Measurements from ENCODE around the gene NYAP1.

NYAP1 gene

DNA sequence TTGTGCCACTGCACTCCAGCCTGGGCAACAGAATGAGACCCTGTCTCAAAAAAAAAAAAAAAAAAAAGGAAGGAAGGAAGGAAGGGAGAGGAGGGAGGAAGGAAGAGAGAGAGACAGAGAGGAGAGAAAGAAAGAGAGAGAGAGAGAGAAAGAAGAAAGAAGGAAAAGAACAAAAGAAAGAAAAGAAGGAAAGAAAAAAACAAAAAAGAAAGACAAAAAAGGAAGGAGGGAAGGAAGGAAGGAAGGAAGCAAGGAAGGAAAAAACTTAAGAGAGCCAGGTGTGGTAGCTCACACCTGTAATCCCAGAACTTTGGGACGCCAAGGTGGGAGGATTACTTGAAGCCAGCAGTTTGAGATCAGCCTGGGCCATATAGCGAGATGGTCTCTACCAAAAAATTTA, 18.9 kb upstream of the NYAP1 start:
- H3K4me3 ChIP-seq (ENCODE audit: low read depth, low read length) = no peak overlapping the region
- peaks cover 4% of the 10 kb centered on the region; the same call in 1 of the 2 replicates for H3K4me1 ChIP-seq (ENCODE audit: control insufficient read depth, insufficient read depth, low read length)
- no peaks in the 10 kb centered on the region for H3K9me3 ChIP-seq (ENCODE audit: control insufficient read depth, insufficient read depth, low read depth, low read length)
- no peaks in the 10 kb centered on the region for H3K27me3 ChIP-seq (ENCODE audit: control insufficient read depth, insufficient read depth, low read length)
- no peaks in the 10 kb centered on the region for H3K36me3 ChIP-seq (ENCODE audit: control insufficient read depth, insufficient read depth, low read length)
- no peak overlapping the region for H3K27ac ChIP-seq (ENCODE audit: low read depth, low read length)
- H3K9ac ChIP-seq (ENCODE audit: low read length) = no peak overlapping the region

DNA sequence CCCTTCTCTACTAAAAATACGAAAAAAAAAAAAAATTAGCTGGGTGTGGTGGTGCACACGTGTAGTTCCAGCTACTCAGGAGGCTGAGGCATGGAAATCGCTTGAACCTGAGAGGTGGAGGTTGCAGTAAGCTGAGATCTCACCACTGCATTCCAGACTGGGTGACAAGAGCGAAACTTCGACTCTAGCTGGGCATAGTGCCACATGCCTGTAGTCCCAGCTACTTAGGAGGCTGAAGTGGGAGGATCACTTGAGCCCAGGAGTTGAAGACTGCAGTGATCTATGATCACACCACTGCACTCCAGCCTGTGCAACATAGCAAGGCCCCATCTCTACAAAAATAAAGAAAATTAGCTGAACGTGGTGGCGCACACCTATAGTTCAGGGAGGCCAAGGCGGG, 18.4 kb upstream of the NYAP1 start:
- Histone ChIP-seq H3K27ac (ENCODE audit: low read depth, low read length) (no peak overlapping the region), H3K9me3 (ENCODE audit: control insufficient read depth, insufficient read depth, low read depth, low read length) (no peaks in the 10 kb centered on the region), H3K27me3 (ENCODE audit: control insufficient read depth, insufficient read depth, low read length) (no peaks in the 10 kb centered on the region), H3K4me1 (ENCODE audit: control insufficient read depth, insufficient read depth, low read length) (peaks cover 4% of the 10 kb centered on the region; the same call in 1 of the 2 replicates), H3K9ac (ENCODE audit: low read length) (no peak overlapping the region), H3K4me3 (ENCODE audit: low read depth, low read length) (no peak overlapping the region), H3K36me3 (ENCODE audit: control insufficient read depth, insufficient read depth, low read length) (no peaks in the 10 kb centered on the region)

GRCh38 chr7:100465702-100466311, 17.9 kb upstream of the NYAP1 start:
- H3K9ac ChIP-seq (ENCODE audit: low read length) = no peak overlapping the region

DNA sequence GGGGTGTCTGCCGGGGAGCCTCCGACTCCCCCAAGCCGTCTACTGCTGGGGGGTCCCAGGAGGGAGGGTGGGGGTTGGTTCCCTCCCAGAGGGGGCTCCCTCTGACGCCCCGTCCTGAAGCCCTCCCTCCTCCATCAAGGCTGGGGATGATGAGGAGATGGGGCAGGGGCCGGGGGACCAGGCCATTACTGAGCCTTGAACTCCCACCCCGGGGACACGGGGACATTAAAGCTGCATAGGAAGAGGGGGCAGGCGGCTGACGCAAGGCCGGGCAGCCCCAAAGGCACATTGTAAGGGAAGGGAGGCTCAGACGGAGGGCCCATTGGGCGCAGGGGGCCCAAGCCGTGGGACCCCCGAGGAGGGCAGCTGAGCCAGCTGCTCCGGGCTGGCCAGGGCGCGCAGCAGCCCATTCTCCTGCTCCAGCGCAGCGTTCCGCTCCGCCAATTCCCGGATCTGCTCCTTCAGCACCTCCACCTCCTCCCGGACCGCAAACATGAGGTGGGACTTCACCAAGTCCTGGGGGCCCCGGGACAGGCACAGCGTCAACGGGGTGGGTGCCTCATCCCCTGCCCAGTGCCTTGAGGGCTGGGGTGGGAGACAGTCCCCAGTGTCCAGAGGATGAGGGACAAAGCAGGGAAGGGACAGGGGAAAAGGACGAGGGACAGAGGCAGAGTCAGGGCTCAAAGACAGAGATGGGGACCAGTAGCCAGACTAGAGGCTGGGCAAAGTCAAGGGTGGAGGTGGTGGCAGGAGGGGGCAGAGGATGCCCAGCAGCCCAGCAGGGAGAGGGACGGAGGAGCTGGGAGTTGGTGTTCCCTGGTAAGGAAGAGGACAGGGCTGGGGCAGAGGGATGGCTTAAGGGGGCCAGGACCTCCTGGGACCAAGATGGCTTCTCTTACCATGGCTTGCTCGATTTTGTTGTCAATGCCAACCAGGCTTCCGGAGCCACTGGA, 16.8 kb upstream of the NYAP1 start:
- Histone ChIP-seq H3K27me3 (ENCODE audit: control insufficient read depth, insufficient read depth, low read length) (no peaks in the 10 kb centered on the region), H3K9me3 (ENCODE audit: control insufficient read depth, insufficient read depth, low read depth, low read length) (no peaks in the 10 kb centered on the region), H3K36me3 (ENCODE audit: control insufficient read depth, insufficient read depth, low read length) (no peaks in the 10 kb centered on the region), H3K4me1 (ENCODE audit: control insufficient read depth, insufficient read depth, low read length) (peaks cover 7% of the 10 kb centered on the region; the same call in 1 of the 2 replicates), H3K27ac (ENCODE audit: low read depth, low read length) (no peak overlapping the region), H3K4me3 (ENCODE audit: low read depth, low read length) (no peak overlapping the region), H3K9ac (ENCODE audit: low read length) (no peak overlapping the region)

More at GRCh38 chr7:100465702-100466311, 17.9 kb upstream of the NYAP1 start:
- Histone ChIP-seq H3K9me3 (ENCODE audit: control insufficient read depth, insufficient read depth, low read depth, low read length) (no peaks in the 10 kb centered on the region), H3K36me3 (ENCODE audit: control insufficient read depth, insufficient read depth, low read length) (no peaks in the 10 kb centered on the region), H3K4me3 (ENCODE audit: low read depth, low read length) (no peak overlapping the region), H3K27me3 (ENCODE audit: control insufficient read depth, insufficient read depth, low read length) (no peaks in the 10 kb centered on the region), H3K27ac (ENCODE audit: low read depth, low read length) (no peak overlapping the region), H3K4me1 (ENCODE audit: control insufficient read depth, insufficient read depth, low read length) (peaks cover 4% of the 10 kb centered on the region; the same call in 1 of the 2 replicates)

GRCh38 chr7:100467638-100468373, 15.9 kb upstream of the NYAP1 start:
- H3K27ac ChIP-seq (ENCODE audit: low read depth, low read length) = no peak overlapping the region
- H3K27me3 ChIP-seq (ENCODE audit: control insufficient read depth, insufficient read depth, low read length) = no peaks in the 10 kb centered on the region
- no peak overlapping the region for H3K9ac ChIP-seq (ENCODE audit: low read length)
- H3K4me1 ChIP-seq (ENCODE audit: control insufficient read depth, insufficient read depth, low read length) = peaks cover 12% of the 10 kb centered on the region; the same call in 1 of the 2 replicates
- H3K9me3 ChIP-seq (ENCODE audit: control insufficient read depth, insufficient read depth, low read depth, low read length) = no peaks in the 10 kb centered on the region
- H3K36me3 ChIP-seq (ENCODE audit: control insufficient read depth, insufficient read depth, low read length) = no peaks in the 10 kb centered on the region
- no peak overlapping the region for H3K4me3 ChIP-seq (ENCODE audit: low read depth, low read length)

DNA sequence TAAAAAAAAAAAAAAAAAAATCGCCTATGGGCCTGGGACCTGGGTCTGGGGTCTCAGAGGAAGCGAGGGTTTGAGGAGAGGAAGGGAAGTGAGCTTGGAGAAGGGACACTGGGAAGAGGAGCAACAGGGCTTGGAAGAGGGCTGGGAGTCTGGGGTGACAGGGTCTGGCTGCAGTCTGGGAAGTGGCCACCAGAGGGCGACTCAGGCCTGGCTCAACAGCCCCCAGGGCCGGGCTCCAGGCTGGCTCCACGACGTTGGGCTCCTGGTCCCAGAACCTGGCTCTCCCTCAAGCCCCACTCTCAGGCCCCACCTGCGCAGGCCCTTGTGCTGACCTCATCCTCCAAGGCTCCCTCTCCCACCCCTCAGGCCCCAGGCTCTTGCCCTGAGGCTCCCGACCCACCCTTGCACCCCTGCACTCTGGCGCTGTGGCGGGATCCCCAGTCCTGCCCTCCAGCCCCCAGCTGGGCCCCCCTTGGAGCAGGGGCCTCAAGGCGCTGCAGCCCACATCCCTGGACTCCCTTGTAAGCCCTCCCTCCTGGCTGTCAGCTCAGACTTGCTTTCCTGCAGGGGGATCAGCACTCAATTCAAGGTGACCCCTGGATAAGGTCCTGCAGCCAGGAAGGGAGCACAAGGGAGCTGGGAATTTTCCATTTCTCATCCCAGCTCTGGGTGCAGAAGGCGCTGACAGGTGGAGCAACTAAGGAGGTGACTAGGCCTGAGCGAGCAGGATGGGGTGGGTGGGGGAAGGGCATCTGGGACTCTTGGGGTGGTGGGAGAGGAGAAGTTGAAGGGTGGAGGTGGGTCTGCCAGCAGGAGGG, 14.3 kb upstream of the NYAP1 start:
- Histone ChIP-seq H3K27ac (ENCODE audit: low read depth, low read length) (no peak overlapping the region), H3K4me1 (ENCODE audit: control insufficient read depth, insufficient read depth, low read length) (peaks cover 16% of the 10 kb centered on the region; the same call in 1 of the 2 replicates), H3K27me3 (ENCODE audit: control insufficient read depth, insufficient read depth, low read length) (no peaks in the 10 kb centered on the region), H3K9me3 (ENCODE audit: control insufficient read depth, insufficient read depth, low read depth, low read length) (no peaks in the 10 kb centered on the region), H3K36me3 (ENCODE audit: control insufficient read depth, insufficient read depth, low read length) (no peaks in the 10 kb centered on the region; the same call in 1 of the 2 replicates), H3K9ac (ENCODE audit: low read length) (no peak overlapping the region), H3K4me3 (ENCODE audit: low read depth, low read length) (no peak overlapping the region)

GRCh38 chr7:100471021-100471420, 12.7 kb upstream of the NYAP1 start:
- H3K4me3 ChIP-seq (ENCODE audit: low read depth, low read length) = no peak overlapping the region
- no peaks in the 10 kb centered on the region for H3K27me3 ChIP-seq (ENCODE audit: control insufficient read depth, insufficient read depth, low read length)
- no peak overlapping the region for H3K27ac ChIP-seq (ENCODE audit: low read depth, low read length)
- H3K9ac ChIP-seq (ENCODE audit: low read length) = no peak overlapping the region
- H3K36me3 ChIP-seq (ENCODE audit: control insufficient read depth, insufficient read depth, low read length) = no peaks in the 10 kb centered on the region; the same call in 1 of the 2 replicates
- H3K4me1 ChIP-seq (ENCODE audit: control insufficient read depth, insufficient read depth, low read length) = peaks cover 20% of the 10 kb centered on the region
- no peaks in the 10 kb centered on the region for H3K9me3 ChIP-seq (ENCODE audit: control insufficient read depth, insufficient read depth, low read depth, low read length)

DNA sequence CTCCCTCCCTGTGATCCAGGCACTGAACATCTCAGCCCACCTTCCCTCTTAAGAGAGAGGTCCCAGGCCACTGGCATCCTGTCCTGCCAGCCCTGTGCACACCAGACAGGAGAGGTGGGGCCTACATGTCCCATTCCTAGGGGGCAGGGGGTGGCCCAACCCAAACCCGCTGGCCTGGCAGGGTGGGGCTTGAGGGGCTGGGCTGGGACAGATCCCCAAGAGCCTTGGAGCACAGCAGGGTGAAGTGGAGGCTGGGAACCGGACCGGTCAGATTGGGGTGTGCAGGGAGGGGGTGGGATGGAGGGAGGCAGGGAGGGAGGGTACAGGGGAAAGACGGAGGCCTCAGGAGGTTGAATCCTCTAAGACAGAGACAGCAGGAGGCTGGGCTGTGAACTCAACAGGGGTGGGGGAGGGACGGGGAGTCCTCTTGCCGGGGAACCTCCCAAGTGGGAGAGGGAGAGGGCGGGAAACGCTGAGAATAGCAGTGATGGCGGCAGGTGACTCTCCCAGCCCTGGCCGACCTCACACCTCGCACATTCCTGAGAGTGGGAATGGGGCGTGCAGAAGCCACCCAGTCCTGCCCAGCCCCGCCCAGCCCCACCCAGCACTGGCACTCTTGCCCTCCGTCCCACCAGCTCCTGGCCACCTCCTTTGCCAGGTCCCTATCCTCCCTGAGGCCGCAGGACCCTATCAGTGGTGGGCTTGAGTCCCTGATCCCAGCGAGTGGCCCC, 11.4 kb upstream of the NYAP1 start:
- Histone ChIP-seq H3K27ac (ENCODE audit: low read depth, low read length) (no peak overlapping the region), H3K4me3 (ENCODE audit: low read depth, low read length) (no peak overlapping the region; the same call in 1 of the 2 replicates), H3K27me3 (ENCODE audit: control insufficient read depth, insufficient read depth, low read length) (no peaks in the 10 kb centered on the region), H3K9me3 (ENCODE audit: control insufficient read depth, insufficient read depth, low read depth, low read length) (no peaks in the 10 kb centered on the region), H3K4me1 (ENCODE audit: control insufficient read depth, insufficient read depth, low read length) (peaks cover 27% of the 10 kb centered on the region), H3K36me3 (ENCODE audit: control insufficient read depth, insufficient read depth, low read length) (no peaks in the 10 kb centered on the region; the same call in 1 of the 2 replicates), H3K9ac (ENCODE audit: low read length) (no peak overlapping the region)

- Histone ChIP-seq H3K9ac (ENCODE audit: low read length) (no peak overlapping the region), H3K27me3 (ENCODE audit: control insufficient read depth, insufficient read depth, low read length) (no peaks in the 10 kb centered on the region), H3K27ac (ENCODE audit: low read depth, low read length) (no peak overlapping the region), H3K4me3 (ENCODE audit: low read depth, low read length) (no peak overlapping the region), H3K4me1 (ENCODE audit: control insufficient read depth, insufficient read depth, low read length) (peaks cover 27% of the 10 kb centered on the region), H3K9me3 (ENCODE audit: control insufficient read depth, insufficient read depth, low read depth, low read length) (no peaks in the 10 kb centered on the region), H3K36me3 (ENCODE audit: control insufficient read depth, insufficient read depth, low read length) (no peaks in the 10 kb centered on the region; the same call in 1 of the 2 replicates)
Measured at GRCh38 chr7:100472854-100473499, 10.8 kb upstream of the NYAP1 start.

All from HUES6 (cell line).